ENCODE measurements around the gene ITGA3. TPM values are rescaled to one million over a fixed set of nuclear protein-coding genes. Genes with fewer than 3 reads are reported as not detected.

ITGA3 gene
- total and polyA plus RNA-seq, 2 of the 13 experiments (the other 11 are each of a cell fraction or from before 2014, with no cell fraction given), result 0.48 to 0.69 TPM

DNA sequence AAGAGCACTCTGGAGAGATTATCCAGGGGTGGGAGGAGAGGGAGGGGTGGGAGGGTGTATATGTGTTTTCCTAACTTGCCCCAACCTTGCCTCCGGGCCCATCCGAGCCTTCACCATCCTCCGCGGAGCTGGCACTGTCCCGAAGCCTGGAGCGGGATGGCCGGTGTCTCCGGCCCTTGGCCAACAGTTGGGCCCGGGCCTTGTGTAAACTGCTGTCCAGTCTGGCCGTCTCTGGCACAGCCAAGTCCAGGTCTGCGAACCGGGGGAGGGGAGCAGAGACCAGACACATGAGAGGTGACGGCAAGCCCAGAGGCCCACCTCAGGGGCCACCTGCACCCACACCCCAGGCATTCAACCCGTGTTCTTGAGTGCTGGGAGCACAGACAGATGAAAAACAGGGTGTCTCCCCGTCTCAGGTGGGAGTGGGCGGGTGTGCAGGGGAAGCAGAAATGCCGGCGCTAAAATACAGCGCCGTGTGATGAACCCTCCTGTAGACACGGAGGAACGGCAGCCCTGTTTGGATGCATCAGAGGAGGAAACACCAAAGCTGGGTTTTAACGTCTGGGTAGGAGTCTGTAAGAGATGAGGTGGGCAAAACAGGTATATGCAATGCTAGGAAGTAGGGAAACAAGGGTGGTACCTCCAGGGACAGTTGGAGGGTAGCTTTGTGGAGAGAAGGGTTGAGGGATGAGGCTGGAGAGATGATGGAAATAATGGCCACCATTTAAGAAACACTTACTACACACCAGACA lies 62.3 kb downstream of the ITGA3 start (continued):
- no peak for TF ChIP-seq KAT8 (CRISPR knock-in tag; IDR thresholded peaks at IDR 0.05)
- no peak for TF ChIP-seq ELF1 (CRISPR knock-in tag; IDR thresholded peaks at IDR 0.05)

DNA sequence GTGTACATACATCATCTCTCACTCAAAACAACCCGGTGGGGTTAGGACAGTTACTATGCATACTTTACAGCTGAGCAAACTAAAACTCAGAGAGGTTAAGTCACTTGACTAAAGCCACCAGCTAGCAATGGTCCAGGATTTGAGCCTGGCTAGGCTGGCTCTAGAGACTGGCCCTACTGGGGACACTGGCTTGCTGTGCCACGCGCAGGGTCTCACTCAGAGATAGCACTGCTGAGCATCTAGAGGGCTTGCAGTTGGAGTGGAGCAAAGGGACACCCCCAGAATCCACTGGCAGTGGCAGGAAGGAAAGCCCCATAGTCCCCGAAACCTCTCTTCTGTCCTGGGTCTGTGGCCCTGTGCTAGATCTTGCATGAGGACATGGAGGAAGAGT lies 62.9 kb downstream of the ITGA3 start:
- BruUV-seq (replicated peaks), result no TSS peak
- DNase-seq (ENCODE audit: low spot score) (no peak), FAIRE-seq (no peak), ATAC-seq (no peak)
- Histone ChIP-seq H3K4me3 (replicated peaks in 1 of 3; ENCODE audit: insufficient read depth in 1 of 3, low read depth in 2 of 3, low read length in 3 of 3) (no peak overlapping the region), H3K4me2 (ENCODE audit: low read depth, low read length) (no peak overlapping the region), H3K79me2 (ENCODE audit: insufficient read depth, low read length) (no peaks in the 10 kb centered on the region), H3K9ac (ENCODE audit: insufficient read depth, low read depth, low read length) (no peak overlapping the region), H3K9me3 (ENCODE audit: low read length) (no peaks in the 10 kb centered on the region), H3K4me1 (ENCODE audit: insufficient read depth, low read length) (peaks cover 63% of the 10 kb centered on the region), H3K36me3 (replicated peaks in 1 of 2; ENCODE audit: control insufficient read depth in 1 of 2, insufficient read depth in 2 of 2, low read length in 2 of 2) (no peaks in the 10 kb centered on the region), H3K27me3 (ENCODE audit: control insufficient read depth in 1 of 2, insufficient read depth in 2 of 2, low read length in 2 of 2) (peaks cover 1 to 54% of the 10 kb centered on the region in 2 experiments; a peak in 4 of 5 replicates), H3K27ac (ENCODE audit: extremely low read length, insufficient read depth, low read length) (no peak overlapping the region), H4K20me1 (ENCODE audit: insufficient read depth, low read length) (no peaks in the 10 kb centered on the region), H2AFZ (ENCODE audit: low read length) (no peak overlapping the region)
- ChIA-PET CTCF (ENCODE audit: low intra/inter-chr PET ratio, low total read pairs) (no interaction called here), POLR2A (interaction anchor here (1.3 kb wide), 1 partner anchor 14 kb away, joined by 6 read pairs; no protein-coding TSS in a partner anchor)
- in situ Hi-C loops (cut with HindIII; ENCODE audit: extremely low pct_ligation_motif_present, low pct_unique_long_range_greater_than_20kb) (loop anchor here (5.0 kb wide), 1 partner anchor 43 kb away; no protein-coding TSS in a partner anchor), intact Hi-C loops (cut with micrococcal nuclease; ENCODE audit: unreplicated experiment) (loop anchor here (1.0 kb wide), 1 partner anchor 42 kb away; no protein-coding TSS in a partner anchor)
- TF ChIP-seq ZNF768 (CRISPR knock-in tag; IDR thresholded peaks at IDR 0.05), result peak; percentile 91
- TF ChIP-seq, protein P1, sequence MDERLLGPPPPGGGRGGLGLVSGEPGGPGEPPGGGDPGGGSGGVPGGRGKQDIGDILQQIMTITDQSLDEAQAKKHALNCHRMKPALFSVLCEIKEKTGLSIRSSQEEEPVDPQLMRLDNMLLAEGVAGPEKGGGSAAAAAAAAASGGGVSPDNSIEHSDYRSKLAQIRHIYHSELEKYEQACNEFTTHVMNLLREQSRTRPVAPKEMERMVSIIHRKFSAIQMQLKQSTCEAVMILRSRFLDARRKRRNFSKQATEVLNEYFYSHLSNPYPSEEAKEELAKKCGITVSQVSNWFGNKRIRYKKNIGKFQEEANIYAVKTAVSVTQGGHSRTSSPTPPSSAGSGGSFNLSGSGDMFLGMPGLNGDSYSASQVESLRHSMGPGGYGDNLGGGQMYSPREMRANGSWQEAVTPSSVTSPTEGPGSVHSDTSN (CRISPR knock-in tag; IDR thresholded peaks at IDR 0.05), result no peak
- 13% methylated on average over 2 of the region's 4 CpGs for WGBS (ENCODE audit: low lambda C conversion rate)
